SK-N-MC (cell line): ENCODE data around the gene GNAQ.

Experiments used
- EZH2 ChIP-seq: fragments of 200-600 bp; sonication (generic); IDR thresholded peaks from one replicate; pipeline ENCODE4 v1.6.1; 2017; ENCODE audit warnings: antibody characterized with exemption
- POLR2AphosphoS5 ChIP-seq: IDR thresholded peaks from 2 replicates; pipeline ENCODE4 v1.6.1; 2012; ENCODE audit warnings: mild to moderate bottlenecking, low read depth, low read length, borderline replicate concordance

DNA sequence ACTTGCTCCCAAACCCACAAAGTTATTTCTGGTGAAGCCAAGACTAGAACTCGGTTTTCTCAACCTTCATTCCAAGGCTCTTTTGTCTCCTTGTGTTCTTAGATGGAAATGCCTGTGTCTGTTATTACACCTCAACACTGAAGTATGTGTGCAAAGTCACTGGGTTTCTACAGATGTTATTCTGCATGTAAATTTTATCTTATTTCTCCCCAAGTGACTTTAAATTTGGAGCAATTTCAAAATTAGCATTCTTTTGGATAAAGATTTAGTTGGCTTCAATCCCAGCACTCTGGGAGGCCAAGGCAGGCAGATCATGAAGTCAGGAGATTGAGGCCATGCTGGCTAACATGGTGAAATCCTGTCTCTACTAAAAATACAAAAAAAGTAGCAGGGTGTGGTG lies 279.1 kb downstream of the GNAQ start:
- TF ChIP-seq EZH2 (no peak), POLR2AphosphoS5 (no peak)
